Posterior cingulate gyrus (tissue), 11 donors: ENCODE measurements around the gene TEX55.
A peak's percentile ranks its signal among the peaks of the same experiment; 100 is the strongest.
"Not testable (repeated sequence)": the region's sequence is repeated elsewhere in the genome, so short reads cannot be mapped to it uniquely, and the experiment has no call there.

Experiments used
- DNase-seq, 10 donors: peaks; one replicate each; pipeline versions ENCODE4 v3.0.0 to v3.0.0-alpha.2; 2020 to 2021; ENCODE audit warnings: mixed read lengths in 3 of 10
- intact Hi-C: fragments of 100-400 bp; cut with DNase I; formaldehyde crosslinking; loops from one replicate; pipeline ENCODE4 v1.15.1; 2023

The TEX55 gene

DNA sequence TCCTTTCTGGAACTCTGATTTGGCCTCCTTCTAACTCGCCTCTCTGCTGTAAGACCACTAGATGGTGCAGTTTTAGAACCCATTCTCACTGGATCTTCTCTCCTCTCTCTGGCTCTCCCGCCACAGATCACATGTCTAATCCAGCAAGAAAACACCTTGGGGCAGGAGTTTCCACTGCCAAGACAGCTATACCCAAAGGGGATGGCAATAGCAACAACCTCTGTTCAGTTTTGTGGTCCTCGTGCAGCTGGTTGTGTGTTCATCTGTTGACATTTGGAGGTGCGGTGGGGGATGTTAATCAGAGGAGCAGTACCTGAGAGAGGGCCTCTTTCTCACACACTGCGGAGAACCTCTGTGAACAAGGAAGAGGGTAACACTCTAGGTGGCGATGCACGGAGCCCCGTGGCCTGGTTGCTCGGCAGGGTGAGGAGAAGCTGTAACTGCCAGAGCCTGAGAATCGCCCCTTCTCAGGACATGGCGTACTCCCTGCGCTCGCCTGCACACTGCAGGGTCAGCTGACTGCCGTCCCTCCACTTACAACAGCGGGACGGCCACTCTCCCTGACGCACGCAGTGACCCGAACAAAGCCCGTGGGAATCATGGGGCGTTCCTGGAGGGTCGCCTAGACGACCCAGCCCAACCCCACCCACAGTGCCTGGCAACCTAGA lies at the start of gene TEX55:
TSS of gene TEX55 (plus strand) at position 666 of the 668 bp plus-strand sequence. CDS start 25 bp downstream, outside the sequence.
- intact Hi-C loops = loop anchor here (1.0 kb wide), 1 partner anchor 96 kb away; no protein-coding TSS in a partner anchor
- no peak for DNase-seq

DNA sequence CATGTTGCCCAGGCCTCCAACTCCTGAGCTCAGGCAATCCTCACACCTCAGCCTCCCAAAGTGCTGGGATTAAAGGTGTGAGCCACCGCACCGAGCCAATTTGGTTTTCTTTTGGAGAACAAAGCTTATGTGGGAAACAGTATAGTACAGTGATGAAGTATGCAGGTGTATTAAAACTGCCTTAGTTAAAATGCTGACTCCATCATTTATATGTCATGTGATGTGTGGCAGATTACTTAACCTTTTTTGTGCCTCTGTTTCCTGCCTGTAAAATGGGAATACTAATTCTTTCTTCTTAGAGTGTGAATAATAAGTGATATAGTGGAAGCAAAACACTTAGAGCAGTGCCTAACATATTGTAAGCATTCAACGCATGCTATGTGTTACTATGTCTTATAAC lies 48.0 kb upstream of the TEX55 start:
- intact Hi-C loops = loop anchor here (1.0 to 2.0 kb wide), 3 partner anchors 63 to 216 kb away; partner anchors contain the start of genes B4GALT4 and IGSF11
- DNase-seq = no peak

DNA sequence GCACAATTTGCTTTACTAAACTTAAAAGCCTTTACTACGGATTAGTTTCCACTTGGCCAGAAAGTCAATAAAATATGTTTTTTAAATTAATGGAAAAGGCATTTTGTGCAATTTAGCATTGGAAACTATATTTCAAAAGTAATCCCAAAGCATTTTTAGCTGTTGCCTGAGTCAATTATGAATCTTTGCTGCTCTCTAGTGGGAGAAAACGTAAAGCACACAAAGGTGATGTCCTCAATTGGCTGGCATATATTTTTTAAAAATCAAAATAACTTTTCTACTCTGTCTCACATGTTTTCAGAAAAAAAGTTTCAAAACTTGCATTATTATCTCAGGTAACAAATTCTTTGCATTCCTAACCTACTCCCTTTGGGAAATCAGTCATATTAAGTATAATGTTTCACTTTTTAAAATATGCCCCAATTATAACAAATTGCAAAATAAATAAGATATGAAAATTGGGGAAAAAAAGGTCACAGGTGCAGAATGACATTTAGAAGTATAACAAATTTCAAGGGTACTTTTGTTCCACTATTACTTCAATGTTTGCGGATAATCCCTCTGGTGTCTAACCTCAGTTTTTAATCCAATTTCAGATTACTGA lies 47.2 kb upstream of the TEX55 start:
- no peak for DNase-seq
- intact Hi-C loops = loop anchor here (1.0 to 2.0 kb wide), 3 partner anchors 64 to 216 kb away; partner anchors contain the start of genes B4GALT4 and IGSF11

DNA sequence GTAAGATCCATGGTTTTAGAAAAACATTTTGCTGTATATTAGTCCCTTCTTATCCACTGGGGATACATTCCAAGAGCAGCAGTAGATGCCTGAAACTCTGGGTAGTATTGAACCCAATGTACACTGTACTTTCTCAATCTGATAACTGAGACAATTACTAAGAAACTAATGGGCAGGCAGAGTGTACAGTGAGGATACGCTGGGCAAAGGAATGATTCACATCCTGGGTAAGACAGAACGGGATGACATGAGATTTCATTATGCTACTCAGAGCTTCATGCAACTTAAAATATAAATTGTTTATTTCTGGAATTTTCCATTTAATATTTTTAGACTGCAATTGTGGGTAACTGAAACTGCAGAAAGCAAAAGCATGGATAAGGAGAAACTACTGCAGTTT lies 46.2 kb upstream of the TEX55 start:
- no peak for DNase-seq
- intact Hi-C loops = loop anchor here (2.0 kb wide), 2 partner anchors 65 to 141 kb away; partner anchors contain the start of genes B4GALT4 and IGSF11

DNA sequence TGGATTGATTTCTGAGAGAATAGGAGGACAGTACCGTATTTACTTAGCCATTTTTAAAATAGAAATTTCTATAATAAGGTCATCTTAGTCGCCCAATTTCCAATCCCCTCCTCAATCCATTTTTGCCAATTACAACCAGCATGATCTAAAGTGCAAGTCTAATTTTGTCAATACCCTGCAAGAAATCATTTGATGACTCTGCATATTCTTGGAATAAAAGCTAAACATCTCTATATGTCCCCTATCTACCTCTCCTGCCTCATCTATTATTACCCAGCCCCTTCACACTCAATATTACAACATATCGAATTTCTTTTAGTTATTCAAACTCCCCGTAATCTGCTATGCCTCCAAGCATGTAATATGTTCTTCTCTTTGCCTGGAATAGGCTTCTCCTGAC lies 41.9 kb upstream of the TEX55 start:
- intact Hi-C loops = no loop called here
- DNase-seq = no peak

DNA sequence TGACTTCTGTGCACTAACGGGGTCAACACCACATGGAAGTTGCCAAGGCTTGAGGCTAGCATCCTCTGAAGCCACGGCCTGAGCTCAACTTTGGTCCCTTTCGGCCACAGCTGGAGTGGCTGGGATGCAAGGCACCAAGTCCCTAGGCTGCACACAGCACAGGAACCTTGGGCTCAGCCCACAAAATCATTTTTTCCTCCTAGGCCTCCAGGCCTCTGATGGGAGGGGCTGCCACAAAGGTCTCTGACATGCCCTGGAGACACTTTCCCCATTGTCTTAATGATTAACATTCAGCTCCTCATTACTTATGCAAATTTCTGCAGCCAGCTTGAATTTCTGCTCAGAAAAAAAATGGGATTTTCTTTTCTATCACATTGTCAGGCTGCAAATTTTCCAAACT lies 27.6 kb upstream of the TEX55 start:
- DNase-seq, intact Hi-C loops: not testable (repeated sequence)

DNA sequence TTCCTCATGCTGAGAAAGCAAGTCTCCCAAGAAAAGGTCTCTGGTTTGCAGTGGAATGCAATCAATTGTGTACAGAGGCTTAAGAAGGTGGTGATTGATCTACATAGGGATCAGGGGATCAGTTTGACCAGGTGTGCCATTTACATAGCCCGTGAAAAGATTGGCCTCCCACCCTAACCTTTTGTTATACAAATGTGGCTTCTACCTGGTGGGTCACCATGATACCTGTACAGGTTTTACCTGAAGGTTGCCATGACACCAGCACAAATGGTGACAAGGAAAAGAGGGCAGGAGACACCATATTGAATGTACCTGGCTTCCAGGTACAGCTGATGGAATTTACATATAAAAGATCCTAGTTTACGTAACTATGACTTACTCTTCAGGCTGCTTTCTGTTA lies 25.5 kb upstream of the TEX55 start:
- no peak for DNase-seq
- intact Hi-C loops = no loop called here

DNA sequence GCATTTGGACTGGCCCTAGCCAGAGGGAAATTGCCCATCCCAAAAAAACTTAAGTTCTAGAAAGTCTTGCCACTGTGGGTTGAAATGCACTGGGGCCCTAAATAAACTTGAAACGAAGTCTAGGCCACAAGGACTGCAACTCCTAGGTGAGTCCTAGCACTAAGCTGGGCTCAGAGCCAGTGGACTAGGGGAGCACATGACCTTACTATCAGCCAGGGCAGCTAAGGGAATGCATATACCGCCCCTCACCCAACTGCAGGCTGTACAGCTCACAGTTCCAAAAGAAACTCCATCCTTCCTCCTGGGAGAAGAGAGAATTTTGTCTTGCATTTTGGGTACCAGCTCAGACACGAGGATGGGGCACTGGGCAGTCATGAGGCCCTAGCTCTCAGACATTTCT lies 23.6 kb upstream of the TEX55 start:
- intact Hi-C loops = no loop called here
- no peak for DNase-seq

DNA sequence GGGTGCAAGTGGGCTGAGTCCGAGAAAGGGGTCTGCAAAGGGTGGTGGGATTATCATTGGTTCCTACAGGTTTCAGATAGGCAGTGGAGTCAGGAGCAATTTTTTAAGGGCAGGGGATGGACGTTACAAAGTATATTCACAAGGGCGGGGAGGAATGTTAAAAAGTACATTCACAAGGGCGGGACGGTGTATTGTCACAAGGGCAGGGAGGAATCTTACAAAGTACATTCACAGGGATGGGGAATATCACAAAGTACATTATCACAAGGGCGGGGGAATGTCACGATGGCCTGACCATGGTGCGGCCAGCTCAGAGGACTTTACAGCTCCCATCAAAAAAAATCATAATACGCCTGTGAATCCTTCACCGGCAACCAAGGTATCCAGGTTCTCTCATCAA lies 20.6 kb upstream of the TEX55 start:
- intact Hi-C loops = no loop called here
- DNase-seq = no peak

DNA sequence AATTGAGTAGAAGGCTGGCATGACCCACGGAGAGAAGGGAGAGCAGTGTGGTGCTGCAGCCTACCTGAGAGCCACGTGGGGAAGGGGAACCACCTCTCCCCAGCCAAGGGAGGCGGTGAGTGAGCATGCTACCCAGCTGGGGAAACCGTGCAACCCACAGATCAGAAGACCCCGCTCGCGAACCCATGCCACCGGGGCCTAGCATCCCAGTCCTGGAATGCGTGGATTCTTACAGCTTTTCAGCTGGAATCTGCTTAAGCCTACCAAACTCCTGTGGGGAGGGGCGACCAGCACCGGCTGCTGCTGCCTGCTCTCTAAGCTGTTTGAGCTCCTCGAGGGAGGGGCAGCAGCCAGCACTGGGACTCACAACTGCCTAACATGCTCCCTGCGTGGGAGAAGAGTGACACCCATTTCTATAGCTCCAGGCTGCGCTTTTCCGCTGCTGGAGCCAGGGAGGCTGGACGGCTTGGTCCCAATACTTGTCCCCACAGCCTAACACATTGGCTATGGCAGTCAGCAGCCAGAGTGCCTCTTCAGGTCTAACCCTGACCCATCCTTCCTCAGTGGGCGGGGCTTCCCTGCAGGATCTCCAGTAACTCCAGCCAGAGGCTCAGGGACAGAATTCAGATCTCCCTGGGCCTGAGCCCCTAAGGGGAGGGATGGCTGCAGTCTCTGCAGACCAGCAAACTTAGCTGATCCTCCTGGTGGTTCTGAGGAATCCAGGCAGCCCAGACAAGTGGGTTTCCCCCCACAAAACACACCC lies 20.0 kb upstream of the TEX55 start:
- DNase-seq = peak in 1 of 10 donors; percentile 56

DNA sequence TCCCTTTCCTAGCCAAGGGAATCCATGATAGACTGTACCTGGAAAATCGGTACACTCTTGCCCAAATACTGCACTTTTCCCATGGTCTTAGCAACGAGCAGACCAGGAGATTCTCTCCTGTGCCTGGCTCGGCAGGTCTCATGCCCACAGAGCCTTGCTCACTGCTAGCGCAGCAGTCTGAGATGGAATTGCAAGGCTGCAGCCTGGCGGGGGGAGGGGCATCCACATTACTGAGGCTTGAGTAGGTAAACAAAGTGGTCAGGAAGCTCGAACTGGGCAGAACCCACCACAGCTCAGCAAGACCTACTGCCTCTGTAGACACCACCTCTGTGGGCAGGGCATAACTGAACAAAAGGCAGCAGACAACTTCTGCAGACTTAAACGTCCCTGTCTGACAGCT lies 15.7 kb upstream of the TEX55 start:
- intact Hi-C loops = not testable (repeated sequence)
- DNase-seq = peak in 1 of 10 donors; percentile 60

More for the DNA sequence above, 20.0 kb upstream of the TEX55 start:
- intact Hi-C loops = no loop called here

DNA sequence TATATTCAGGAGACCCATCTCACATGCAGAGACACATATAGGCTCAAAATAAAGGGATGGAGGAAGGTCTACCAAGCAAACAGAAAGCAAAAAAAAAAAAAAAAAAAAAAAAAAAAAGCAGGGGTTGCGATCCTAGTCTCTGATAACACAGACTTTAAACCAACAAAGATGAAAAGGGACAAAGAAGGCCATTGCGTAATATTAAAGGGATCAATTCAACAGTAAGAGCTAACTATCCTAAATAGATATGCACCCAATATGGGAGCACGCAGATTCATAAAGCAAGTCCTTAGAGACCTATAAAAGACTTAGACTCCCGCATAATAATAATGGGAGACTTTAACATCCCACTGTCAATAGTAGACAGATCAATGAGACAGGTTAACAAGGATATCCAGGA lies 13.7 kb upstream of the TEX55 start:
- DNase-seq, intact Hi-C loops: not testable (repeated sequence)

DNA sequence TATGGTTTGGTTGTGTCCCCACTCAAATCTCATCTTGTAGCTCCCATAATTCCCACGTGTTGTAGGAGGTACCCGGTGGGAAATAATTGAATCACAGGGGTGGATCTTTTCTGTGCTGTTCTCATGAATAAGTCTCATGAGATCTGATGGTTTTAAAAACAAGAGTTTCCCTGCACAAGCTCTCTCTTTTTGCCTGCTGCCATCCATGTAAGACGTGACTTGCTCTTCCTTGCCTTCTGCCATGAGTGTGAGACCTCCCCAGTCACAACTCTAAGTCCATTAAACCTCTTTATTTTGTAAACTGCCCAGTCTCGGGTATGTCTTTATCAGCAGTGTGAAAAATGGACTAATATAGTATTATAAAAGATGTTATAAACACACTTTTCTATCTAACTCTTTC lies 6.6 kb upstream of the TEX55 start:
- intact Hi-C loops, DNase-seq: not testable (repeated sequence)

DNA sequence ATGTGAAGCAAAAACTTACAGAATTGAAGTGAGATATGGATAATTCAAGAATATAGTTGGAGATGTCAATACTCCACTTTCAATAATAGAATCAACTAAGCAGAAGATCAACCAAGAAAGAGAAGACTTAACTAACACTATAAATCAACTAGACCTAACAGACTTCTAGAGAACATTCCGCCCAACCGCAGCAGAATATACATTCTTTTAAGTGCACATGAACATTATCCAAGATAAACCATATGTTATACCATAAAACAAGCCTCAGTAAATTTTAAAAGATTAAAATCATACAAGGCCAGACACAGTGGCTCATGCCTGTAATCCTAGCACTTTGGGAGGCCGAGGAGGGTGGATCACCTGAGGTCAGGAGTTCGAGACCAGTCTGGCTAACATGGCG lies 5.5 kb upstream of the TEX55 start:
- intact Hi-C loops = no loop called here
- DNase-seq = no peak

DNA sequence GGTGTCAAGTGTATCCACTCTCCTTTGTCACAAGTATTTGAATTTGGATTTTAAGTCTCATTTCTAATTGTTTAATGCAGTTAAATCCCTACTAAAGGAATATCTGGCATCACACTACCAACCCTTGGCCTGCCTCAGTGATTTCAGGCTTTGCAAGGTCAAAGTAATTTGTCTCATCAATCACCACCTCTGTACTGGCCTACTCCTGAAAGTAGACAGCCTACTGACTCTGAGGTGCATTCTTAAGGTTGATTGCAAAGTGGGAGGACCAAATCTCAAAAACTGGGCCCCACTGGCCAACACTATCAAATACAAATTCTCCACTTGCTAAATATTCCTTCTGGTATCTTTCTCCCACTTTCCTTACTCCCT lies 851 bp upstream of the TEX55 start:
- intact Hi-C loops = loop anchor here (1.0 kb wide), 1 partner anchor 96 kb away; no protein-coding TSS in a partner anchor
- DNase-seq = no peak

DNA sequence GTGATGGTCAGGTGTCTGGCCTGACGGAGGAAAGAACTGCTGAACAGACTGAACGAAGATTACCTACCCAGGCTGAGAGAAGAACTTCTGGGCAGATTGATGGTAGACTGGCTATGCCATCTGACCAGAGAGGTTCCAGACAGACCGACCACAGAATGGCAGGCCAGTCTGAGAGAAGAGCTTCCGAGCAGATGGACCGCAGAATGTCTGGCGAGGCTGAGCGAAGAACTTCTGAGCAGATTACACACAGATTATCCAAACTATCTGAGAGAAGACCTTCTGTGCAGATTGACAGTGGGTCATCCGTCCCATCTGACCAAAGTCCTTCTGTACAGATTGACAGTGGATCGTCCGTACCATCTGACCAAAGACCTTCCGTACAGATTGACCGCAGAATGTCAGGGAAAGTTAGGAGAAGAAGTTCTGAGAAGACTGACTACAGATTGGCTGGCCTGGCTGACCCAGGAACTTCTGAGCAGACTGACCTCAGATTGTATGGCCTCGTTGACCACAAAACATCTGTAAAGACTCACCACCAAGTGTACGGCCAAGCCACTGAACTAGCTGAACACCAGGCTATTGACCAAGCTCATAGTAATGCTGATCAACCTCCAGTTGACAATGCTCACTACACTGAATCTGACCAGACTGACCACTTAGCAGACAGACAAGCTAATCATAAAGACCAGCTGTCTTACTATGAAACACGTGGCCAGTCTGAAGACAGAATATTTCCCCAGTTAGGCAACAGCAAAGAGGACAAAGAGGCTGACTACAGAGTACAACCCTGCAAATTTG lies 812 bp downstream of the TEX55 start:
- DNase-seq = no peak
- intact Hi-C loops = no loop called here

DNA sequence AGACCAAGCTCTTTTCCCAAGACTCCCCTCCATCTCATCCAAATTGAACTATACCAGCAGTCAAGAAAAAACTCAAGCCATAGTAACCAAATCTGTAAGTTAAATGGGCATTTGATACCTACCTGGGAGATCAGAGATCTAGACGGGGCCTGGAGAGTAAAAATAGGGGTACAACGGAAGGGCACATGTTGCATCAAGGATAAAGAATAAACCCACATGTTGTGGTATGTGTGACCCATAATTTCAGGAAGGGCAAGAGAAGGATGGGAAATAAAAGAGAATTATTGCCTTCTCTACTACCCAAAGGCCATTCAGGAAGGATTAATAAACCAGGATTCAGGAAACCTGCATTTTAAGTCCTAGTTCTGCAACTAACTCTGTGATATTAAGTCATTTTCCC lies 1.5 kb downstream of the TEX55 start:
- intact Hi-C loops = no loop called here
- DNase-seq = no peak

DNA sequence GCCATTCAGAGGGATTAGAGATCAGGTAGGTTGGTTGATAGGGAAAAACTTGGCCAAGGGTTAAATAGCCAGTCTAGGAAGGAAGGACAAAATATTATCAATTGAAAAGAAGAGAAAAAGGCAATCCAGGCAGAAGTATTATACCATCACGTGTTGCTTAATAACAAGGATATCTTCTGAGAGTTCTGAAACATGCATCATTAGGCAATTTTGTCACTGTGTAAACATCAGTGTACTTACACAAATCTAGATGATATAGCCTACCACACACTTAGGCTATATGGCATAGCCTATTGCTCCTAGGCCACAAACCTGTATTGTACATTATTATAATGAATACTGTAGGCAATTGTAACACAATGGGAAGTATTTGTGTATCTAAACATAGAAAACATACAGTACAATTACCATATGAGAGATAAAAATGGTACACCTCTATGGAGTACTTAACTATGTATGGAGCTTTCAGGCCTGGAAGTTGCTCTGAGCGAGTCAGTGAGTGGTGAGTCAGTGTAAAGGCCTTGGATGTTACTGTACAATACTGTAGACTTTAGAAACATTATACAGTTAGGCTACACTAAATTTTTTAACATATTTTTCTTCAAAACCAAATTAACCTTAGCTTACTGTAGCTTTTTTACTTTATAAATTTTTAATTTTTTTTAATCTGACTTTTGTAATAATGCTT lies 2.7 kb downstream of the TEX55 start:
- intact Hi-C loops = no loop called here
- no peak for DNase-seq

DNA sequence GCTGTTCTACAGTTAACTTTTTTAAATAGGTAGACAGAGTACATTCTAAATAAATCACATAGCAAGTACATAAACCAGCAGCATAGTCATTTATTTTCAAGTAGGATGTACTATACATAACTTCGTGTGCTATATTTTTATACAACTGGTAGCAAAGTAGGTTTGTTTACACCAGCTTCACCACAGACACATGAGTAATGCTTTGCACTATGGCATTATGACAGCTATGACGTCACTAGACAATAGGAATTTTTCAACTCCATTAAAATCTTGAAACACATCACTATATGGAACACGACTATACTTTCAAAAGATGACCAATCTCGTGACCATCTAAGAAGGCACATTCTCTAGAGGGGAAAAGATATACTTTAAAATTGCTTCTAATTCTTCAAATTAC lies 3.5 kb downstream of the TEX55 start:
- intact Hi-C loops = no loop called here

DNA sequence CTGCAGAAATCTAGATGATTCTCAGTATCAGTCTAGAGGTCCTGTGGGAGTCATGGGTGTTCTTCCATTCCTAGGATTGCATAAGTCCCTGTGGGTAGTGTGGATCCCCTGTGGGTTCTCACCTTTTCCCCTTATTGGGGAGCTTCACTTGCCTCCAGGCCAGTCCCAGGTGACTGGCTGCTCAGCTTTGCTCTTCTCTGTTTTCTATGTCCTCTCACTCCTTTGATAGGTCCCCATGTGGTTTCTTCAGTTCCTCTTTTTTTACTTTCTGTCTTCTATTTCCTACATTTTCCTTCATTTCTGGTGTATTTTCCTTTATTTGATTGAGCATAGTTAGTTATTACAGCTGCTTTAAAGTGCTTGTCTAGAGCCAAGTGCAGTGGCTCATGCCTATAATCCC lies 10.9 kb downstream of the TEX55 start:
- intact Hi-C loops = no loop called here
- DNase-seq = no peak

More for the DNA sequence above, 3.5 kb downstream of the TEX55 start:
- DNase-seq = no peak
